Stimulated activated CD8-positive, alpha-beta memory T cell treated with anti-CD3 and anti-CD28 coated beads, Interleukin-7, amount 100 ng/mL, for 24 hours (primary cell): Measurements from ENCODE around the gene RHAG.
"Not testable (repeated sequence)": the region's sequence is repeated elsewhere in the genome, so short reads cannot be mapped to it uniquely, and the experiment has no call there.

Experiments
- DNase-seq: peaks from one replicate; pipeline ENCODE4 v3.0.0-alpha.2; 2020; ENCODE audit warnings: low read depth

RHAG gene

DNA sequence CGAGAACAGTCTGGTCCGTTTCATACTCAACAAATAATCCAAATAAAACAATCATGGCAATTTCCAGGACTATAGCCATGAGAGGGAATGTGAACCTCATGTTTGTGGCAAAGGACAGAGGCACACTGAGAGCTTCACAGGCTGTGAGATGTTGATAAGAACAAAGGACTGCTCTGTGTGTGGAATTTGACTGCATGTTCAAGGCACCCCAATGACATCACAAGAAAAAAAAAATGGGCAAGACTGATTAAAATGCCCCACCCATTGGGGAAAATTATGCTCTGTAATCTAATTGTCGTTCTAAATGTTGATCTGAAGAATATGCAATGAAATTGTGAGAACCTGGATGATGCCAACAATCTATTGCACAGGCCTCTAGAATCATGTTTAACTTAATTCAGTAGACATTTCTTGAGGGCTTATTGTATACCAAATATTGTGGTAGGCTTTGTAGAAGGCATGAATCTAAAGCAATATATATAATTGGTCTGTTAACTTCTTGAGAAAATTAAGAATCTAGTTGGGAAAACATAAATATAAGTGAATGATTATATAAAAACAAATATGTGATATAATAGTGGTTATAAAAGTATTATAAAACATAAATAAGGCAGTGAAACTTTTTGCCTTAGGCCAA is at the start of gene RHAG:
Gene RHAG, minus strand, starts transcription at position 127 of the 637 bp plus-strand sequence. Its CDS starts 27 bp downstream, at position 100.
- DNase-seq = no peak

DNA sequence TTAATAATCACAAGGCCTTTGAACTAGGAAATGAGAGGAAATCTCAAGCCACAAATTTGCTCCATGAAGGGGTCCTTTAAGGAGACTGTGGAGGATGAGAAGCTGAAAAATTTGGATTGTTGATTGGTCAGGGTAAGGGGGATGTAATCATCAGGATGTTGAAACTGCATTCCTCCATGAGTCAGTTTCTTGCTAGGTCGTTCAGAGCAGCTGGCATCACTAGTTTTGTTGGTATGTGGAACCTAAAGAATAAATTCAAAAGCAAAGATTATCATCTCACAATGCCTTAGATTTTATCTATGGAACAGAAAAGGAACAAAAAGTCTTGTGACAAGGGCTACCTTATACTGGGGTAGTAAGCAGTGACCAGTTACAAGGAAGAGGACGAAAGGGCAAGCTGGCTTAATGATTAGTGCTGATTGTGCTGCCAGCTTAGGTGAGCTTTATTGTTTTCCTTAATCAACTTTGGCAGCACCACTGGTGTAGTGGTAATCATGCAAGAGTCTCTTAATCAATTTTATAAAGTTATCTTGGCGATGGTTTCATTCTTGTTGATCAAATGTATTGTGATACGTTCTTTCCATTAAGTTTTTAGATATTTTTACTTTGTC is 40.1 kb upstream of the RHAG start:
- no peak for DNase-seq

DNA sequence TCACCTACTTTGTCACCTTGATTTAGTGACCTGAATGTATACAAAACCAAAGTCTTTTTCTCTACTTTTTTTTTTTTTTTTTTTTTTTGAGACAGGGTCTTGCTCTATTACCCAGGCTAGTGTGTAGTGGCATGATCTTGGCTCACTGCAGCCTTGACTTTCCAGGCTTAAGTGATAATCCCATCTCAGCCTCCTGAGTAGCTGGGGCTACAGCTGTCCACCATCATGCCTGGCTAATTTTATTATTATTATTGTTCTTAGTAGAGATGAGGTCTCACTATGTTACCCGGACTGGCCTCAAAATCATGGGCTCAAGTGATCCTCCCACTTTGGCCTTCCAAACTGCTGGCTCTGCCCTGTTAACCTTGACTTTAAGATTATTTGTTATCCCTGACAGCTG is 39.2 kb upstream of the RHAG start:
- no peak for DNase-seq

DNA sequence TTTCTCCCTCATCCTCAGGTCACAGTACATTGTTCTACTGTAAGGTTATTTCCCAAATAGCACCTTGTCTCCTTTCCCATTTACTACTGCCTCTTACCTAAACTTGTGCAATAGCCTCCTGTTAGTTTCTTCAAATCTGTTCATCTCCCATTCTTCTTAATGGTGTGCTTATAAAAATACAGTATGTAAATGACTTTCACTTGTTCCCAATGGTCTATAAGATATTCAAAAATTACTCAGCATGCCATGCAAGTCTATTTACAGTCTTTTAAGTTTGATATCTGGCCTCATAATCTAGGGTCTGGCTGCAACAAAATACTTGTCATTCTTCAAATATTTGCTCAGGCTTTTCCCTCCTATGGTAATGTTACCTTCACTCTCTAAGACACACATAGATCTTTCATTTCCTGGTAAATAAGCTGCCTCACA is 31.5 kb upstream of the RHAG start:
- no peak for DNase-seq

DNA sequence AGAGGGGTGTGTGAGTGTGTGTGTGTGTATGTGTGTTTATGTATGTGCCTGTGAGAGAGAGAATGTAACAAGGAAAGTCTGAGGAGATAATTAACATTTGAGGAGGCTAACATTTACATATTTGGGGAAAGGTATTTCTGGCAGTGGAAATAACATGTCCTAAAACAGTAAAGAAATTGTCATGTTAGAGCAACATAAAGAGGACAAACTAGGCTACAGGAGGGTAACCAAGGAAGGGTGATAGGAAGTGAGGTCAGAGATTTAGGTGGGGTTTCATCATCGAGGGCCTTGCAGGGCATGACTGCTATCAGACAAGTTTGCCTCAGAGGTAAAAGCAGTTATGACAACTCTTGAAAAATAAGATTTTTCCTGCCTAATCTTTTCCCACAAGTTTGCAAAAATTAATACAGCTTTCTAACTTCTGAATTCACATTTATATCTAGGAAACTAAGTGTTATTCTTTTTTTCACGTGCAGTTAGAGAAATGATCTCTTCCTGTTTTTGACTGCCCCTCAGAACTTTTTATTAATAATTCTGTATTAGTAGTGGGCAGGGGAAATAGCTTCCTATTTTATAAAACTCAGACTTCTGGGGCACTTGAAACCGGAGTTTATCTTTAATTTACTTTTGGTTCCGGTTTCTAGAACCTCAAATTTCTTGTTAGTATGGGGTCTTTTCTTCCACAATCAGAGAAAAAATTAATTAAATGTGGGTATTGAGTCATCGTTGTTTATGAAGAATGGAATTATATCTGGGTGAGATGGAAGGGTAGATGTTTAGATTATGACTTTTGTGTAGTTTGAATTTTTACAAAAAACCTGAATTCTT is 30.5 kb upstream of the RHAG start:
- DNase-seq = no peak

DNA sequence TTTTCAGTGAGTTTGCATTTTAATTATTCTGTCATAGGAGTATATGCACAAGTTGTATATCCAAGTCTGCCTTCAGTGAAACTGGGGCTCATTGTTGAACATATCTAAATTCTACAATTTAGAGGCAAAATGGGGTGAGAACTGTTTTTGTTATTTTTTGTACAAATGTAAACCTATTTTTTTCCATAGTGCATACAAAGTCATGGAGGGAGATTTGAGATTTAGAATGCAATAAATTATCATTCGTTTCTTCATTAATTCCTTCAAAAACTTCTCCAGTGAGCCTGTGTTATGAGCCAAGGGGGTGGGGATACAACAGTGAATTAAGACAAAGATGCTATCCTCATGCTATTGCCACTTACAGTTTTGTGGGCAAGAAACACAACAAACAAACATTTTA is 29.8 kb upstream of the RHAG start:
- no peak for DNase-seq

DNA sequence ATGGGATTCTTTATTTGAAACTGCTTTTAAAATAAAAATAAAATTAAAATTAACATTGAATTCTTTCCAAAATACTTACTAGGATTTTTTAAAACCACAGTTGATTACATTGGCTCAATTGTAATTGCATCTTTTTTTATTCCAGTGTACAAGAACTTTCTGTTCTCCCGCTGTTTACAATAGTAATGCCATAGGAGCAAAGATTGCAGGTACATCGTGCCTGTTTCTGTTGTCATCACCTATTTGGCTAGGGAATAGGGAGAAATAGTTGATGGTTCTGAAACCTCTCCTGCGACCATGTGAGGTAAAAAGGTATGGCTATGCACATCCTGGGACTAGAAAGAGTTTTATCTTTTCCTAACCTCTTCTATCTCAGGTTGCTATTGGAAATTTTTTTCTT is 28.2 kb upstream of the RHAG start:
- no peak for DNase-seq

DNA sequence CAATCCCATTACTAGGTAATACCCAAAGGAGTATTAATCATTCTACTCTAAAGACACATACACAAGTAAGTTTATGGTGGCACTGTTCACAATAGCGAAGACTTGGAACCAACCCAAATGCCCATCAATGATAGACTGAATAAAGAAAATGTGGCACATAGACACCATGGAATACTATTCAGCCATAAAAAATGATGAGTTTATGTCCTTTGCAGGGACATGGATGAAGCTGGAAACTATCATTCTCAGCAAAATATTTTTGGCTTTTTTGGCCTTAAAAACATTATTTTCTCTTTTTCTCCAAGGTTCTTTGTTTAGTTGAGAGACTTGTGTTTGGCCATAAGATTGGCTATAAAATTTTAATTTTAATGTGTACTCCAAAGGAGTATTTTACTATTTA is 27.4 kb upstream of the RHAG start:
- DNase-seq = not testable (repeated sequence)

DNA sequence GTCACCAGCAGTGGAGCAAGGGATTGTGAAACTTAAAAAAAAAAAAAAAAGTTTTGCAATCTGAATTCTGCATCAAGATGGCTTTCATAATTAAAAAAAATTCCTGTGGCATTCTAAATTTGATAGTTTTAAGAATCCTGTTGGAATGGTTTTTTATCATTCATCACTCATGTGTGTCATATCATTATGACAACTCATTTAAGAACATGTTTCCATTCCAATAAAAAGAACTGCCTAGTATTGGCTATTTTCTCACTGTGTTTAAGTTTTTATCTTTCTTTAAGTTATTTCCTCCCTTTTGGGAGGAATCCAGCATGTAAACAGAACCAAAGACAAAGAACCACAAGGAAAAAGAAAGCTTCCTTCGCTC is 26.2 kb upstream of the RHAG start:
- DNase-seq = no peak

DNA sequence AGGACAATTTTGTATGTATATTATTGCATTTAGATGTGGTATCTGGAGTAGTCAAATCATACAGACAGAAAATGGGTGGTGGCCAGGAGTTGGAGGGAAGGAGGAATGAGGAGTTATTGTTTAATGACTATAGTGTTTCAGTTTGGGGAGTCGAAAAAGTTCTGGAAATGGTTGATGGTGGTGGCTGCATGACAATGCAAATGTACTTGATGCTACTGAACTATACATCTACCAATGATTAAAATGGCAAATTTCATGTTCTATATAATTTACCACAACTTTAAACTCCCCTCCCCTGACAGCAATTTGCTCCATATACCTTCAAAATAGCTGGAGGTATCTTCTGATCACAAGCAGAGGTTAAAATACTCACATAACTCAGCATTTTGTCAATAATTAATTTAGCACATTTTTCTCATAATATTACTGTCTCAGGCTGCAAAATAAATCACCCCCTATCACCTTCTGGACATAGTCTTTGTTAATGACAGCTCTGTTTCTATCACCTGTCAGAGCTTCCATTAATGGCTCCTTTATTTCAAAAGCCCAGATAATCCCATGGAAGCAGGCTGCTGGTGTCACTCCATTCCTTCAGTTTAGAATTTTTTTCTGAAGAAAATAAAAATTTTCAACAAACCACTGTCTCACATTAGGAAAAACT is 25.7 kb upstream of the RHAG start:
- no peak for DNase-seq

DNA sequence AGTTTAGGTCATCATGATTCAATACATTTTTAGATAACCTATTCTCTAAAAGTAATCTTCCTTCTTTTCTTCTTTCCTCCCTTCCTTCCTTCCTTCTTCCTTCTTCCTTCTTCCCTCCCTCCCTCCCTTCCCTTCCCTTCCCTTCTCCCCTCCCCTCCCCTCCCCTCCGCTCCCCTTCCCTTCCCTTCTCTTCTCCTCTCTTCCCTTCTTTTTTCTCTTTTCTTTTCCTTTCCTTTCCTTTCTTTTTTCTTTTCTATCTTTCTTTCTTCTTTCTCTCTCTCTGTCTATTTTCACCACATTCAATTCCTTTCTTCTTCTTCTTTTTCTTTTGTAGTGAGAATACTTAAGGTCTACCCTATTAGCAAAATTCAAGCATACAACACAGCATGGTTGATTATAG is 17.3 kb upstream of the RHAG start:
- DNase-seq = no peak

DNA sequence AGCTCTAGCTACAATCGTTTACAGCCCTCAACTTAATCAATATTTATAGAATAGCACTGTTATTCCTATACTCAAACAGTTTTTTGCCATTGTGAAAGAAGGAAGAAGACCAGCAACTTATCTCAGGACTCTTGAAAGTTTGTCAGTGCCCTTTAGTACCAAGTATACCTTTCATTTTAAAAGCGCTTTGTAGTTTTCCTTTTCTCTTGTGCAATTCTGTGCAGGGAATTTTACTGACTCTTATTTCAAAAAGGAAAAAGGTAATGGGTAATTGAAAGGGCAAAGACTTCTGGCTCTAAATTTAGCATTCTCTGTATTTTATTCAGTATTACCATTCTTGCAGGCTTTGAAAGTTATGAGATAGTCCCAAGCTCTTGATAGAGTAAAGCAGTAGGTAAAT is 16.8 kb upstream of the RHAG start:
- no peak for DNase-seq

DNA sequence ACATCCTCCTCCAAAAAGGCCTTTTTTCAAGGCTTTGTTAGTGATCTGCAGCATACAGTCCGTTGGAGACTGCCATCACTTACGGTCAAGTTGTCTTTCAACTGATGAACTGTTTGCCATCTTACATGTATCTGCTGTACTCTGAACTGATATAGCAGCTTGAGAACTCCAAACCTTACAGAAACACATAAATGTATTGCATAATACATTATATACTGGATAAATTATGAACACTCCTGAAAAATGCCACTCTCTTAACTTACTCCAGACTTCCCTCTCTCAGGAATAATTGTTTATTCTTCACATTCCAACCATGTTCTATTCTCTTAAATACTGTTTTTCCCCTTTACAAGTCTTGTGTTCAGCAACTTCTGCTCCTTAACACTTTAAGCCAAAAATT is 14.6 kb upstream of the RHAG start:
- DNase-seq = no peak

DNA sequence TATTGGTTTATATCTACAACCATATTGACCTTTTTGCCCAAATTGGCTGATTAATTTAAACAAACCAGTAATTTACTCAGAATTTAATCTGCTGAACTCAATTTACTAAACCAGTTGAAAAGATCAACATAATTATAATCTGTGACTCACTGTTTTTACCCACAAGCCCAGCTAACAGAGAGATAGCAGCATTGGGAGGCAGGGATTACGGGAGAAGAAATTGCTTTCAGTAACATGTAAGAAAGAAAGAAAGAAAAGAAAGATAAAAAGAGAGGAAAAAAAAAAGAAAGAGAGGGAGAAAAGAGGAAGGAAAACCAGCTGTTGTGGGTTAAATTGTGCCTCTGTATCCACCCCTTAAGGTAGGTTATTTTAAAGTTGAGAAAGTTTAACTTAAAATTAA is 13.3 kb upstream of the RHAG start:
- DNase-seq = no peak

DNA sequence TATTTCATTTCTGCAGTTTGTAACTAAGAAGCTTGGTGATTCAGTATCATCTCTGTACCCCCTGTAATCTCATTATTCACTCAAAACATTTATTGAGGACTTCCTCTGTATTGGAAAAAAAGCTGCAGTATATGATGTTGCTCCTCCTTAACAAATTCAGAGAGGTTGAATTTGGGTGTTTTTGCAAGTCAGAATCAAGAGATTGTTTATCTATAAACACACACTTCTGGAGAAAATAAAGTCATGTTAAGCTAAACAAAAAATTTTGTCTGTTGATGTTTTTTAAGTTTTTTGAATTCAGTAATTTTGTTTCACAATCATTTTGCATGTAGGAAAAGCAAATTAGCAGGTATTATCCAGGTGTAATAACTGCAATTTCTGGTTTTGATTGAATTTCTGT is 11.4 kb upstream of the RHAG start:
- DNase-seq = no peak

DNA sequence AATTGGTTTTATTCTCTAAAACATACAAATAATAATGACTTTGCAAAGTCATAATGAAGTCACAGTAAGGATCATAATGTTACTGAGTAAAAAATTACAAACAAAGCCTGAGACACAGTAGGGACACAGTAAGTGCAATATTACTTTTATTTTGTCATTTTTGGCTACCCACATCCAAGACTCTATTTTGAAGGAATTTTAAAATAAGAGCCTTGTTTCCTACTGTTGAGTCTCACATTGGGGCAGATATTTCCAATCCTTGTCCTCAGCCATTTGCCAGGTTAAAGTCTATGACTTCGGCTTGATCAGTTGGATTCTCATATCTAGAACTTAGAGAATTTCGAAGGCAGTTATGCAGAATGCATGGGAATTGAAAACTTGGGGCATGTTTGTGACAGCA is 10.8 kb upstream of the RHAG start:
- no peak for DNase-seq

DNA sequence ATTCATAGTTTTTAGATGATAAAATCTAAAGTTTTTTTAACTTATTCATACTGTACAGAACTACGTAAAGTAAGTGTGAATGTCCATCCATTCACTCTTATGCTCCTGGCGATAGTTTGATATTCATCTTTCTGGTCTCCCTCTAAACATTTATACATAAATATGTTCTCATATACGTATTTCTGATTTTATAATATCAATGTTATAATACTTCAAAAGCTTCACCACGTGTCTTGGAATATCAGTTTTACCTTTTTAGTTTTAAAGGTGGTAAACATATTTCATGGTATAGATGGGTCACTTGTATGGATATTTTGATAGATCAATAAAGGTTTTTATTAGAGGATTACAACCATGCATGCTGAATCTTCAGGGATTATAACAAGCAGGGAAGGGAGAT is 10.3 kb upstream of the RHAG start:
- DNase-seq = no peak

DNA sequence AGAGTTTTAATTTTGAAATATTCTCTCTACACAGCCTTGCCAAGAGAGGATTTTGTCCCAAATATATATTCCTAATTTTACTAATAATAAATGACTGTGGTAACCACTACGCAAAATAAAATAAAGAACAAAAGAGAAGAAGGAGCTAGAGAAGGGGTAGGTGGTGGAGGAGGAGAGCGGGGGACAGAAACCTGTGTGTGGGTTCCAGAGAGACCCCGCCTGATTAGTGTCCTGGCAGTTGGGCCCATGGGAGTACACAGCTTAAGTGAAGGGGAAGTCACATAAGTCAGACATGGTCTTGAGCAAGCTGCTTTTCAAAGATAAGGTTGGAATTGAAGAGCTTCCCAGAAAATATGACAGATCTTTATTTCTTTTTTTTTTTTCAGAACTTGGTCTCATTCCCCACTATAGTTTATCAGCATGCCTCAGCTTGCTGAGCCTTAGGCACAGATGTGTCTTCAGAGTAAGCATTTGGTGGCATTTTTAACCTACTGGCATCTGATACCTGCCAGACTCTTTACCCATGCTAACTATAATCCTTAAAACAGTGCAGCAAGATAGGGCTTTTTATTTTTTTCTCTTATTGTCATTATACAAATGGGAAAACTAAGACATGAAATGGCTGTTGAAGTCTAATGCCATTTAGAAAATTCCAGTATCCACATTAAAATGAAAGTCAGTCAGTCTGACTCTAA is 9.6 kb upstream of the RHAG start:
- DNase-seq = no peak

DNA sequence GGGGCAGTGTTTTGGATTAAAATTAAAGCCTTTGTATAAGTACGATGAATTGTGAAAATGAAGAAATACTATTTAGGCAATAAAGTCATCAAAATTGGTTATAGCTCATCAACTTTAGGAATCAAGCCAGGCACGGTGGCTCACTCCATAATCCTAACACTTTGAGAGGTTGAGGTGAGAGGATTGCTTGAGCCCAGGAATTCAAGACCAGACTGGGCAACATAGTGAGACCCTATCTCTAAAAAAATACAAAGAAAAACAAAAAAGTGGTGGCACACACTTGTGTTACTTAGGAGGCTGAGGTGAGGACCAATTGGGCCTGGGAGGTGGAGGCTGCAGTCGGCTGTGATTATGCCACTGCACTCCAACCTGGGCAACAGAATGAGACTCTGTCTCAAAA is 8.5 kb upstream of the RHAG start:
- DNase-seq = no peak

DNA sequence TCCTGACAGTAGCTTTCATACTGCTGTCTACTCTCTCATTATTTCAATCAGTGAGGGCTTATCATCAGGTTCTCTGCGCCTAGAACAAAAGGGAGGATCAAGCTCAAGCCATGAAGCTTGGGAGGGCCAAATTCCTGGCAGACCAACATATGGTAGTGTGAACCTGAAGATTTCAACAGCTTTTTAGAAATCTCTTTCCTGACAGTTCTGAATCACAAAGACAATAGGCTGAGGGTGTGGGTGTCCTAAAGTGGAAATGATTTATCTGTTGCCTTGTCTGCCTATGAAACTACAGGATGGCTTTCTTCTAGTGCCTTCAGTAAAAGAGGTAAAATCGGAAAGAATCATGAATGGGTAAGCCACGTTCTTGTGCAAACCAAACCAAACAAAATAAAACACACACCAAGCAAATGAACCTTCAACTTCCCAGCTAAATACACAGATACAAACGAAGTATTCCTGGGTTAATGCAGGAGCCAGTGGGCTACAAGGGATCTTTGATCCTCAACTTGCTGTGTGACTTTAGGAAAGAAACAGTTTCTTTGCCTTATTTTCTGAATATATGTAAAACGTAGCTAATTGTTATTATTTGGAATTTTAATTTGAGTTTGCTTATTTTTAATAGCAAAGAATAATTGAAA is 2.7 kb upstream of the RHAG start:
- no peak for DNase-seq

DNA sequence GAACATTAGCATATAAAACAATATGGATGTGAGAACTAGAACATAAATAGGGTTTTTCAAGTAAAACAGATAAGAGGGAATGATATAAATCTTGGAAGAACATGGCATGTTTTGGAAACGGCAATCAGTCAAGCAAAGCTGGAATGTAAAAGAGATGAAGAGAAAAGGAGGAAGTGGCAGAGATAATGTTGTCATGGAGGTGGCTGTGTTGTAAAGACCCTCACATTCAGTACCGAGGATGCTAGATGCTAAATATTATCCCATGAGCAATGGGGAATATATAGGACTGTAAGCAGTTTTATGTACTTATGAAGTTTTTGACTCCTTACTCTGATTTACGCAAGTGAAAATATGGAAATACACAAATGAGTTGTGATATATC is 702 bp upstream of the RHAG start:
- DNase-seq = no peak
